ENCODE results near the gene SLCO1C1.
"Not testable (repeated sequence)": the region's sequence is repeated elsewhere in the genome, so short reads cannot be mapped to it uniquely, and the experiment has no call there.

Gene SLCO1C1

GRCh38 chr12:20695232-20695631, at the start of gene SLCO1C1:
Gene SLCO1C1 (plus strand): TSS chr12:20695332. CDS start chr12:20699577, 4,245 bp downstream.
- DNase-seq = no peak

GRCh38 chr12:20646239-20646827, 48.8 kb upstream of the SLCO1C1 start:
- DNase-seq = no peak

GRCh38 chr12:20653871-20654270, 41.3 kb upstream of the SLCO1C1 start:
- no peak for DNase-seq

GRCh38 chr12:20656600-20656999, 38.5 kb upstream of the SLCO1C1 start:
- DNase-seq = no peak

GRCh38 chr12:20657496-20657895, 37.6 kb upstream of the SLCO1C1 start:
- no peak for DNase-seq

- DNase-seq = no peak
These were observed 13.8 kb upstream of the SLCO1C1 start for GRCh38 chr12:20681334-20681733.

GRCh38 chr12:20696181-20696905, 1.2 kb downstream of the SLCO1C1 start:
- no peak for DNase-seq

GRCh38 chr12:20701106-20701505, 6.0 kb downstream of the SLCO1C1 start:
- DNase-seq = no peak

- no peak for DNase-seq
These were observed 9.7 kb downstream of the SLCO1C1 start for GRCh38 chr12:20704860-20705259.

- no peak for DNase-seq
These were observed 16.7 kb downstream of the SLCO1C1 start for GRCh38 chr12:20711846-20712245.

- no peak for DNase-seq
These were observed 20.9 kb downstream of the SLCO1C1 start for GRCh38 chr12:20716037-20716436.

GRCh38 chr12:20716985-20717384, 21.9 kb downstream of the SLCO1C1 start:
- DNase-seq = no peak

- no peak for DNase-seq
These were observed 23.2 kb downstream of the SLCO1C1 start for GRCh38 chr12:20718294-20718693.

GRCh38 chr12:20722142-20722541, 27.0 kb downstream of the SLCO1C1 start:
- DNase-seq = no peak

GRCh38 chr12:20731274-20731673, 36.1 kb downstream of the SLCO1C1 start:
- DNase-seq = no peak

GRCh38 chr12:20740972-20741371, 45.8 kb downstream of the SLCO1C1 start:
- DNase-seq = no peak

GRCh38 chr12:20748198-20748597, 53.1 kb downstream of the SLCO1C1 start:
- no peak for DNase-seq

- DNase-seq = no peak
These were observed 55.9 kb downstream of the SLCO1C1 start for GRCh38 chr12:20751046-20751445.

- no peak for DNase-seq
These were observed 82.3 kb downstream of the SLCO1C1 start for GRCh38 chr12:20777420-20777819.

- DNase-seq = no peak
These were observed 83.8 kb downstream of the SLCO1C1 start for GRCh38 chr12:20778969-20779368.

- not testable (repeated sequence) for DNase-seq
These were observed 84.8 kb downstream of the SLCO1C1 start for GRCh38 chr12:20779971-20780370.

- DNase-seq = not testable (repeated sequence)
These were observed 88.7 kb downstream of the SLCO1C1 start for GRCh38 chr12:20783796-20784357.

GRCh38 chr12:20792971-20793370, 97.8 kb downstream of the SLCO1C1 start:
- no peak for DNase-seq

GRCh38 chr12:20798554-20798953, 103.4 kb downstream of the SLCO1C1 start:
- DNase-seq = no peak
